ENCODE data around the gene ZNF32. TPM values are rescaled to one million over a fixed set of nuclear protein-coding genes. Genes with fewer than 3 reads are reported as not detected.

The ZNF32 gene
- total RNA-seq, 4 donors from 2014 or later, result 24.9 to 45.4 (median 36.8) TPM

- Histone ChIP-seq H3K27me3 (no peaks in the 10 kb centered on the region), H3K9me3 (peaks cover 2% of the 10 kb centered on the region), H3K4me1 (no peaks in the 10 kb centered on the region), H3K4me3 (no peak overlapping the region), H3K27ac (no peak overlapping the region), H3K36me3 (no peaks in the 10 kb centered on the region)
- 84% methylated on average over 4 of the region's 4 CpGs for WGBS
- DNase-seq (ENCODE audit: low spot score in 2 of 2), result no peak
- TF ChIP-seq POLR2A (IDR thresholded peaks at IDR 0.05) (no peak), EP300 (IDR thresholded peaks at IDR 0.05) (no peak), POLR2AphosphoS5 (IDR thresholded peaks at IDR 0.05) (no peak)
These were observed 19.7 kb downstream of the ZNF32 start for GRCh38 chr10:43628956-43629355.

GRCh38 chr10:43627942-43628341 lies 20.7 kb downstream of the ZNF32 start:
- no peak for DNase-seq (ENCODE audit: low spot score in 2 of 2)
- no peaks in the 10 kb centered on the region for H3K9me3 ChIP-seq
- 50% methylated on average over 1 of the region's 1 CpG for WGBS
- no peaks in the 10 kb centered on the region for H3K27me3 ChIP-seq
- H3K36me3 ChIP-seq, result no peaks in the 10 kb centered on the region
- H3K4me1 ChIP-seq, result no peaks in the 10 kb centered on the region
- H3K27ac ChIP-seq, result no peak overlapping the region
- H3K4me3 ChIP-seq, result no peak overlapping the region
- TF ChIP-seq EP300 (IDR thresholded peaks at IDR 0.05) (no peak), POLR2AphosphoS5 (IDR thresholded peaks at IDR 0.05) (no peak)

DNA sequence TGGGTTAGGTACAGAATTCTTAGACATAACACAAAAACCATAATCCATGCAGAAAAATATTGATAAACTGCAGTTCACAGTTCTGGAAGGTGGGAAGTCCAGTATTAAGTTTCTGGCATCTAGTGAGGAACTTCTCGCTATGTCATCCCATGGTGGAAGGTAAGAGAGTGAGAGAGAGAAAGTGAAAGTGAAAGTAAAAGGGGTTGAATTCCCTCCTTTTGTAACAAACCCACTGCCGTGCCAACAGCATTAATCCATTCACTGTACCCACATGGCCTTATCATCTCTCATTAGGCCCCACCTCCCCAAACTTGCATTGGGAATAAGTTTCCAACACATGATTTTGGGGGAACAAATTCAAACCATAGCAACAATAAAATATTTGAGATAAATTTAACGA lies 25.3 kb downstream of the ZNF32 start:
- 57% methylated on average over 3 of the region's 3 CpGs for WGBS
- no peaks in the 10 kb centered on the region for H3K27me3 ChIP-seq
- H3K4me3 ChIP-seq, result no peak overlapping the region

GRCh38 chr10:43622038-43622437 lies 26.6 kb downstream of the ZNF32 start:
- Histone ChIP-seq H3K4me3 (no peak overlapping the region), H3K9me3 (no peaks in the 10 kb centered on the region), H3K36me3 (peaks cover under 1% of the 10 kb centered on the region), H3K27me3 (no peaks in the 10 kb centered on the region), H3K27ac (no peak overlapping the region), H3K4me1 (no peaks in the 10 kb centered on the region)
- DNase-seq (ENCODE audit: low spot score in 2 of 2), result no peak
- TF ChIP-seq POLR2A (IDR thresholded peaks at IDR 0.05), result no peak
- TF ChIP-seq, protein P1, sequence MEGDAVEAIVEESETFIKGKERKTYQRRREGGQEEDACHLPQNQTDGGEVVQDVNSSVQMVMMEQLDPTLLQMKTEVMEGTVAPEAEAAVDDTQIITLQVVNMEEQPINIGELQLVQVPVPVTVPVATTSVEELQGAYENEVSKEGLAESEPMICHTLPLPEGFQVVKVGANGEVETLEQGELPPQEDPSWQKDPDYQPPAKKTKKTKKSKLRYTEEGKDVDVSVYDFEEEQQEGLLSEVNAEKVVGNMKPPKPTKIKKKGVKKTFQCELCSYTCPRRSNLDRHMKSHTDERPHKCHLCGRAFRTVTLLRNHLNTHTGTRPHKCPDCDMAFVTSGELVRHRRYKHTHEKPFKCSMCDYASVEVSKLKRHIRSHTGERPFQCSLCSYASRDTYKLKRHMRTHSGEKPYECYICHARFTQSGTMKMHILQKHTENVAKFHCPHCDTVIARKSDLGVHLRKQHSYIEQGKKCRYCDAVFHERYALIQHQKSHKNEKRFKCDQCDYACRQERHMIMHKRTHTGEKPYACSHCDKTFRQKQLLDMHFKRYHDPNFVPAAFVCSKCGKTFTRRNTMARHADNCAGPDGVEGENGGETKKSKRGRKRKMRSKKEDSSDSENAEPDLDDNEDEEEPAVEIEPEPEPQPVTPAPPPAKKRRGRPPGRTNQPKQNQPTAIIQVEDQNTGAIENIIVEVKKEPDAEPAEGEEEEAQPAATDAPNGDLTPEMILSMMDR (IDR thresholded peaks at IDR 0.05), result no peak
- TF ChIP-seq POLR2AphosphoS5 (IDR thresholded peaks at IDR 0.05), result no peak
- WGBS, result 23% methylated on average over 2 of the region's 2 CpGs

More for the DNA sequence above, 25.3 kb downstream of the ZNF32 start:
- Histone ChIP-seq H3K4me1 (no peaks in the 10 kb centered on the region), H3K9me3 (no peaks in the 10 kb centered on the region), H3K27ac (no peak overlapping the region), H3K36me3 (no peaks in the 10 kb centered on the region)
- TF ChIP-seq, protein P1 (IDR thresholded peaks at IDR 0.05), result no peak
- TF ChIP-seq POLR2AphosphoS5 (IDR thresholded peaks at IDR 0.05) (no peak), EP300 (IDR thresholded peaks at IDR 0.05) (no peak), POLR2A (IDR thresholded peaks at IDR 0.05) (no peak)
- no peak for DNase-seq (ENCODE audit: low spot score in 2 of 2)

DNA sequence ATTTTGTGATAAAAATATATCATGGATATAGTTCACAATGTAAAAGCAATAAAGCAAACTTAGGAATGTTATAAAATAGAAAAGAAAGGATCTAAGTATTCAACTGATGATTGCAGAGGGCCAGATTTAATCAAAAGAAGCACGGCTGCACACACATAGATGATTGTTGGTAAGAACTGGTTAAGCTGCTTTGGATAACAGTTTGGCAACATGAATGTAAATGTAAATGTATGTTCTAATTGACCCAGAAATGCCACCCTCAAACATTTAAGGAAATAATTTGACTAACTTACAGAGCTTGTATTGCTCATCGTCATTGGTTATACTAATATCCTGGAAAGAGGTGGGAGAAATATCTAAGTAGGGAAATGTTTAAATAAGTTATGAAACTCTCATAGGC lies 29.3 kb downstream of the ZNF32 start:
- 63% methylated on average over 2 of the region's 2 CpGs for WGBS
- H3K9me3 ChIP-seq, result peaks cover 7% of the 10 kb centered on the region
- no peak for DNase-seq (ENCODE audit: low spot score in 2 of 2)
- TF ChIP-seq POLR2A (IDR thresholded peaks at IDR 0.05), result no peak
- TF ChIP-seq POLR2AphosphoS5 (IDR thresholded peaks at IDR 0.05), result no peak
- TF ChIP-seq EP300 (IDR thresholded peaks at IDR 0.05), result no peak
- TF ChIP-seq, protein P1 (IDR thresholded peaks at IDR 0.05), result no peak
- no peak overlapping the region for H3K4me3 ChIP-seq
- no peak overlapping the region for H3K27ac ChIP-seq
- peaks cover 19% of the 10 kb centered on the region for H3K36me3 ChIP-seq
- H3K4me1 ChIP-seq, result no peaks in the 10 kb centered on the region
- no peaks in the 10 kb centered on the region for H3K27me3 ChIP-seq

- Histone ChIP-seq H3K27me3 (no peaks in the 10 kb centered on the region), H3K36me3 (peaks cover 32% of the 10 kb centered on the region), H3K4me1 (no peaks in the 10 kb centered on the region), H3K27ac (no peak overlapping the region), H3K9me3 (peaks cover 7% of the 10 kb centered on the region), H3K4me3 (no peak overlapping the region)
- no peak for TF ChIP-seq POLR2AphosphoS5 (IDR thresholded peaks at IDR 0.05)
- TF ChIP-seq, protein P1 (IDR thresholded peaks at IDR 0.05), result no peak
- TF ChIP-seq EP300 (IDR thresholded peaks at IDR 0.05), result no peak
- TF ChIP-seq POLR2A (IDR thresholded peaks at IDR 0.05), result no peak
- WGBS, result 96% methylated on average over 6 of the region's 6 CpGs
- DNase-seq (ENCODE audit: low spot score in 2 of 2), result no peak
These were observed 31.8 kb downstream of the ZNF32 start for GRCh38 chr10:43616697-43617370.
